Neural cell (in vitro differentiated cells): ENCODE results near the gene AMH.

Experiments used
- EP300 ChIP-seq: fragments of 450-650 bp; conservative IDR thresholded peaks from 2 replicates; pipeline ENCODE4 v1.6.1; 2014; ENCODE audit warnings: antibody characterized with exemption, mild to moderate bottlenecking, moderate library complexity; ENCODE audit not compliant: poor library complexity, severe bottlenecking
- EZH2 ChIP-seq: fragments of 200-600, 300-800 bp; shearing (Covaris generic), sonication (generic); IDR thresholded peaks from 2 replicates; pipeline ENCODE4 v1.6.1; 2014; ENCODE audit warnings: antibody characterized with exemption, low read length, borderline replicate concordance, mild to moderate bottlenecking; ENCODE audit not compliant: insufficient read depth, poor library complexity, severe bottlenecking
- MXI1 ChIP-seq: fragments of 450-650 bp; conservative IDR thresholded peaks from 2 replicates; pipeline ENCODE4 v1.6.1; 2014; ENCODE audit warnings: antibody characterized with exemption, mild to moderate bottlenecking; ENCODE audit not compliant: poor library complexity, severe bottlenecking
- POLR2AphosphoS5 ChIP-seq: IDR thresholded peaks from 2 replicates; pipeline ENCODE4 v1.6.1; 2012
- RAD21 ChIP-seq: fragments of 450-650 bp; conservative IDR thresholded peaks from 2 replicates; pipeline ENCODE4 v1.6.1; 2014; ENCODE audit warnings: antibody characterized with exemption, mild to moderate bottlenecking, moderate library complexity
- TF ChIP-seq, protein P1 (sequence below): fragments of 450-650 bp; IDR thresholded peaks from 2 replicates; pipeline ENCODE4 v1.5.1; 2014; ENCODE audit warnings: antibody characterized with exemption, mild to moderate bottlenecking, moderate library complexity; ENCODE audit not compliant: poor library complexity, severe bottlenecking
- TF ChIP-seq, protein P2 (sequence below): IDR thresholded peaks from 2 replicates; pipeline ENCODE4 v1.6.1; 2012; ENCODE audit warnings: borderline replicate concordance

DNA sequence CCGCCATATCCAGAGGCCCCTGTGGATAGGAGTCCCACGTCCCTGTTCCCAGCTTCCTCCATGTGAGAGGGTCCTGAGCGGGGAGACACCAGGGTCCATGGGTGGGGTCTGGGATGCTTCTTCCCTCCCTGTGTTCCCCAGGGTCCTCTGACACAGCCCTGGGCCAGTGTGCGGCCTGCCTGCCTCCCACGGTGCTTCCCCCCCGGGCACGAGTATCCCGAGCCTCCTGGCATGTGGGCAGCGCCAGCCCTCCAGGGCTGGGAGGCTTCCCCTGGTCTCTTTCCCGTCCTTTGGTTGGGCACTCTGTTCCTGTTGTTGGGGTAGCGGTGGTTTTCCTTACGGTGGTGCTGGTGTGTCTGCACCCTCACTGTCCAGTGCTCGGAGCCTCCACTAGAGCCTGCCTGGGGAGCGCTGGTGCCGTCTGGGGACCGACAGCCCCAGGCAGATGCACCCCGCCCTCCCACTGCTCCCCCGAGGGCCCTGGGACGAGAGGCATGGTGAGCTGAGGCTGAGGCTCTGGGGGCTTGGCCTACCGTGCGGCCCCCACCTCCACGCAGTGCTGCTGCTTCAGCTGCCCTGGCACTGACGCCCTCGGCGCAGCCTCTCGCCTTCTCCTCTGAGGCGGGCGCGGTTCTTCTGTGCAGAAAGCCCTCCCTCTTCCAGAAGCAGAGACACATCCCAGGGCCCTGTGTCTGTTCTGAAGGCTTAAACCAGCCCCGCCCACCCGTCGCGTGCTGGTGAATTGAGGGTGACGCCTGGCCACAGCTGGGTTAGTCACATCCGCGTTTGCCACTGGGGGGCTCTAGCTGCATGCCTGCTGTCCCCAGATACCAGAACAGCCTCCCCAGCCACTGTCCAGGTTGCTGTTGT is 40.9 kb upstream of the AMH start:
- TF ChIP-seq POLR2AphosphoS5 (no peak), EP300 (no peak), MXI1 (no peak), EZH2 (no peak), RAD21 (no peak)
- TF ChIP-seq, protein P1, sequence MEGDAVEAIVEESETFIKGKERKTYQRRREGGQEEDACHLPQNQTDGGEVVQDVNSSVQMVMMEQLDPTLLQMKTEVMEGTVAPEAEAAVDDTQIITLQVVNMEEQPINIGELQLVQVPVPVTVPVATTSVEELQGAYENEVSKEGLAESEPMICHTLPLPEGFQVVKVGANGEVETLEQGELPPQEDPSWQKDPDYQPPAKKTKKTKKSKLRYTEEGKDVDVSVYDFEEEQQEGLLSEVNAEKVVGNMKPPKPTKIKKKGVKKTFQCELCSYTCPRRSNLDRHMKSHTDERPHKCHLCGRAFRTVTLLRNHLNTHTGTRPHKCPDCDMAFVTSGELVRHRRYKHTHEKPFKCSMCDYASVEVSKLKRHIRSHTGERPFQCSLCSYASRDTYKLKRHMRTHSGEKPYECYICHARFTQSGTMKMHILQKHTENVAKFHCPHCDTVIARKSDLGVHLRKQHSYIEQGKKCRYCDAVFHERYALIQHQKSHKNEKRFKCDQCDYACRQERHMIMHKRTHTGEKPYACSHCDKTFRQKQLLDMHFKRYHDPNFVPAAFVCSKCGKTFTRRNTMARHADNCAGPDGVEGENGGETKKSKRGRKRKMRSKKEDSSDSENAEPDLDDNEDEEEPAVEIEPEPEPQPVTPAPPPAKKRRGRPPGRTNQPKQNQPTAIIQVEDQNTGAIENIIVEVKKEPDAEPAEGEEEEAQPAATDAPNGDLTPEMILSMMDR = no peak
- TF ChIP-seq, protein P2, sequence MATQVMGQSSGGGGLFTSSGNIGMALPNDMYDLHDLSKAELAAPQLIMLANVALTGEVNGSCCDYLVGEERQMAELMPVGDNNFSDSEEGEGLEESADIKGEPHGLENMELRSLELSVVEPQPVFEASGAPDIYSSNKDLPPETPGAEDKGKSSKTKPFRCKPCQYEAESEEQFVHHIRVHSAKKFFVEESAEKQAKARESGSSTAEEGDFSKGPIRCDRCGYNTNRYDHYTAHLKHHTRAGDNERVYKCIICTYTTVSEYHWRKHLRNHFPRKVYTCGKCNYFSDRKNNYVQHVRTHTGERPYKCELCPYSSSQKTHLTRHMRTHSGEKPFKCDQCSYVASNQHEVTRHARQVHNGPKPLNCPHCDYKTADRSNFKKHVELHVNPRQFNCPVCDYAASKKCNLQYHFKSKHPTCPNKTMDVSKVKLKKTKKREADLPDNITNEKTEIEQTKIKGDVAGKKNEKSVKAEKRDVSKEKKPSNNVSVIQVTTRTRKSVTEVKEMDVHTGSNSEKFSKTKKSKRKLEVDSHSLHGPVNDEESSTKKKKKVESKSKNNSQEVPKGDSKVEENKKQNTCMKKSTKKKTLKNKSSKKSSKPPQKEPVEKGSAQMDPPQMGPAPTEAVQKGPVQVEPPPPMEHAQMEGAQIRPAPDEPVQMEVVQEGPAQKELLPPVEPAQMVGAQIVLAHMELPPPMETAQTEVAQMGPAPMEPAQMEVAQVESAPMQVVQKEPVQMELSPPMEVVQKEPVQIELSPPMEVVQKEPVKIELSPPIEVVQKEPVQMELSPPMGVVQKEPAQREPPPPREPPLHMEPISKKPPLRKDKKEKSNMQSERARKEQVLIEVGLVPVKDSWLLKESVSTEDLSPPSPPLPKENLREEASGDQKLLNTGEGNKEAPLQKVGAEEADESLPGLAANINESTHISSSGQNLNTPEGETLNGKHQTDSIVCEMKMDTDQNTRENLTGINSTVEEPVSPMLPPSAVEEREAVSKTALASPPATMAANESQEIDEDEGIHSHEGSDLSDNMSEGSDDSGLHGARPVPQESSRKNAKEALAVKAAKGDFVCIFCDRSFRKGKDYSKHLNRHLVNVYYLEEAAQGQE = no peak
